HG02970 (cell line): ENCODE measurements around the gene EVC.

ENCODE experiments used
- ATAC-seq: cut with Tn5 transposase; IDR thresholded peaks from one replicate; pipeline ENCODE4 v1.9.1; 2021; ENCODE audit warnings: mild to moderate bottlenecking, moderate library complexity, moderate number of reproducible peaks; ENCODE audit not compliant: unreplicated experiment, low FRiP score

EVC gene

DNA sequence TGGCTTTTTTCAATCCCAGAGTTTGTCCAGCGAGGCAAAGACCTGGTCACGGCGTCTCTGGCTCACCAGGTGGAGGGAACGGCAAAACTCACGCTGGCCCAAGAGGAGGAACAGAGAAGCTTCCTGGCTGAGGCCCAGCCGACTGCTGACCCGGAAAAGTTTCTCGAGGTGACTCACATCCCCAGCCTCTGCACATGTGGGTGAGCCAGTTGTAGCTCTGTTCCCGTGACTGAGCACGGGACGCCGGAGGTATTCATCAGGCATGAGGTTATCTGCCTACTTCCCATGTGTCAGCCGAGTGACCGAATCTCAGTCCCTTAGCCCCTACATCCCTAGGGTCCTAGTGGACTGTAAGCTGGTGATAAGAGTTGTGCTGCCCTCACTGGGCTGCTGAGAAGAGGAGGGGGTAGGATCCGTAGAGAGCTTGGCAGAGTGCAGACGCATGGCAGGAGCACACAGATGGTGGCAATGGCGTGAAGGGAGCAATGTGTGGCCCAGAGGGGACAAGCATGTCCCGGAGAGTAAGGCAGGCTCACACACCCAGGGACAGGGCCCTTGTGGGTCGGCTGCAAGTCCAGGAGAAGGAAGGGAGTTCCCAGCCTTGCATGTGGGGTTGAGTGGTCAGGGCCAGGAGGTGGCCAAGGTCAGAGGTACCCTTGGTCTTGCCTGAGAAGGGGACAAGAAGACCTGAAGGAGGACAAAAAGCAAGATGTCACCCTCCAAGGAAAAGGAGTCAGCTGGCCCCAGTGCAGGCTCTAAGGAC, 42.9 kb downstream of the EVC start:
- ATAC-seq, result no peak

GRCh38 chr4:5754529-5754881, 43.5 kb downstream of the EVC start:
- no peak for ATAC-seq

GRCh38 chr4:5755161-5755560, 44.2 kb downstream of the EVC start:
- no peak for ATAC-seq

DNA sequence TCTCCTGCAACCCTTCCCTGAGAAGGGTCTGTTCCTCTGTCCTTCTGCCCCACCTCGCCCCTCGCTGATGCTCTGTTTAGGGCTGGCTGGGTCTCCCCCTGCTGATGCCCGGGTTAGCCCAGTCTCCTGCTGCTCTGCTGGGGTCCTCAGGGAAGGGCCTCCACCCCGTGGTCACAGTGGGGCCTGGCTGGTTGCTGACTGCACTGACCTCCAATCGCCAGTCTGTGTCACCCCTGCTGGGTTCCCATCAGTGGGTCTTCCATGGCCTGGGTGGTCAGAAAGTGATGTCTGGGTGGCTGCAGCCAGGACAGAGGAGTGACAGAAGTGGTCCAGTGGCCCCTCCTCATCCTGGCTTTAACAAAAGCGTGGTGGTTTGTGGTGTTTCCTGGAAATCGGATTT, 44.7 kb downstream of the EVC start:
- ATAC-seq, result no peak

DNA sequence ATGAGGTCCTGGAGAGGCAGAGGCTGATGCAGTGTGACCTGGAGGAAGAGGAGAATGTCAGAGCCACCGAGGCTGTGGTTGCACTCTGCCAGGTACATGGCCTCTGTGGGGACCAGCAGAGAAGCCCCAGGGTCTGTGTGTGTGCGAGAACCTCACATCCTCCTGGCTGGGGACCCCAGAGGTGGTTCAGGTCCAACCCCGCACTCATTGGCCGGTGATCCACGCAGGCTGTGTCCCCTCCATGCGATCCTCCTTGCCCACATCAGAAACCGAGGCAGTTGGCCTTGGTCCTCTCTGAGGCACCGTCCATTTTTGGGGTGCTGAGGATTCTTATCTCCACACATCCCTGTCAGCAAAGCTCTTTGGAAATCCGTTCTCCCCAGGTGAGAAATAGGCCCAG, 45.3 kb downstream of the EVC start:
- ATAC-seq, result no peak

DNA sequence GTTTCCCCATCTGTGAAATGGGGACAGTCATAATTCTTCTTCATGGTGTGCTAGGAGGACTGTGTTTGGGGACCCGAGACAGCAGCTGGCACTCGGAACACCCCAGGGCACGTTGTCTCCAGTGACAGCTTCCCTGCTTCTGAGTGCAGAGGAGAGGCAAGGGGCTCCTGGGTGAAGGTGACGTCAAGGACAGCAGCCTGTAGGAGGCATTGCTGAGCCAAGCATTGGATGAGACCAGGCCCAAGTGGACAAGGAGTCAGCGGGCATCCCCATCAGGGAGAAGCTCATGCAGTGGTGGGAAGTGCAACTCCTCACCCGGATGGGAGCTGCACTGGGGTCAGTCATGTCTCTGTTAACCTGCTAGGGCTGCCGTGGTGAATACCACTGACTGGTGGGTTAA, 46.1 kb downstream of the EVC start:
- ATAC-seq, result no peak

DNA sequence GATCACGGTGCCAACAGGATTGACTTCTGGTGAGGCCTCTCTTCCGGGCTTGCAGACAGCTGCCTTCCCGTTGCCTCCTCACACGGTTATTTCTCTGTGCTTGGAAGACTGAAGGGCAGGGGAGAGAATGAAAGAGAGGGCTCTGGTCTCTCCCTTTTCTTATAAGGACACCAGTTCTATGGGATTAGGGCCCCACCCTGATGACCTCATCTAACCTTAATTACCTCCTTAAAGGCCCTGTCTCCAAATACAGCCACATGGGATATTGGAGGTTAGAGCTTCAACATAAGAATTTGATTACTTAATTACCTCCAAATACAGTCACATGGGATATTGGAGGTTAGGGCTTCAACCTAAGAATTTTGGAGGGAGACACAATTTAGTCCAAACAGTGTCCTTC, 46.5 kb downstream of the EVC start:
- no peak for ATAC-seq

DNA sequence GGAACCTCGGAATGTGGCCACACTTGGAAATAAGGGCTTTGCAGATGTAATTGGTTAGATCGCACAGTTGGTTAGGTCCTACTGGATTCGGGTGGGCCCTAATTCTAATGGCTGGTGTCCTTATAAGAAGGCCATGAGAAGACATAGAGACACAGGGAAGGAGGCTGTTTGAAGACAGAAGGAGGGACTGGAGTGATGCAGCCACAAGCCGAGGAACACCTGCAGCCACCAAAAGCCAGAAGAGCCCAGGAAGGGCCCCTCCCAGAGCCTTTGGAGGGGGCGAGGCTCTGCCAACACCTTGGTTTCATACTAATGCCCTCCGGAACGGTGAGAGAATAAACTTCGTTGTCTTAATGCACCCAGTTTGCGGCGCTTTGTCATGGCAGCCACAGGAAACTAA, 47.0 kb downstream of the EVC start:
- no peak for ATAC-seq

DNA sequence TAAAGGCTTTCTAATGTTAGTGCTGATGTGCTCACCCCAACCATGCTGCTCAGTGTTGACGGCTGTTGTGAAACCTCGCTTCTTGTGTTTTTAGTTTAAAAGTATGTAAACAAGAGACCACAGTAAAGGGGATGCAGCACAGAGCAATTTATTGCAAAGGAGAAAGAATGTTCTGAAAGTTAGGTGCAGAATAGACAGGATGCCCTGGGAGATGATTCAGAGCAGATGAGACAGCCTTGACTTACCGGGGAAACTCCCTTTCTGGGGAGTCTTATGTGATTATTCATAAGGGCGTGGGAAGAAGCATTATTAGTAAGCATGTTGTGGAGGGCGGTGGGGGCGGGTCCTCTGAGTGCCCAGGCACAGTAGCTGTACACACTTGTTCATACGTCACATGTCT, 47.7 kb downstream of the EVC start:
- ATAC-seq, result no peak

DNA sequence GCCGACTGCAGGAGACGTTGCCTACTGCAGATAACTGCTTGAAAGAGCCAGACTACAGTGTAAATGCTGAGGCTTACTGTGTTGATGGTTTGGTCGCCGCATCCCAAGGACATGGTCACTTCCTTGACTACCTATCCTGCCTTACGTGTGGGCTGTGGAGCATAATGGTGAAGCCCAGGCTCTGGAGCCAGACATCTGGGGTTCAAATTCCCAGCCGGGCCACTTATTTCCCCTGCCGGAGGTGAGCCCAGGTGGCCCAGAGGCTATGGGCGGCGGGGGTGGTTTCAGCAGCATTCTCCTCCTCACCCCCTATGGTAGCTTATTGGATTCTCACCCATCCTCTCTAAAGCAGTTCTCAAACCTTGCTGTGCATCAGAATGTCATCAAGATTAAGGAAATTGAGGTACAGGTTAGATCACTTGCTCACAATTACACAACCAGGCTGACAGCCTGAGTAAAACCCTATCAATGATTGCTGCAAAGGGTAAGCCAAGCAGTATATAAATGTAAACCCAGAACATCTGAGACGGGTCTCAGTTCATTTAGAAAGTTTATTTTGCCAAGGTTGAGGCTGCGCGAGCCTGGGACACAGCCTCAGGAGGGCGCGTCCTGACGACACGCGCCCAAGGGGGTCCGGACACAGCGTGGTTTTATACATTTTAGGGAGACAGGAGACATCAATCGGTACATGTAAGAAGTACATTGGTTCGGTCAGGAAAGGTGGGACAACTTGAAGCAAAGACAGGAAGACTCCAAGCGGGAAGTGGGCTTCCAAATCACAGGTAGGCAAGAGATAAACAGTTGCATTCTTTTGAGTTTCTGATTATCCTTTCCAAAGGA, 48.5 kb downstream of the EVC start:
- ATAC-seq, result no peak

- ATAC-seq, result no peak
Observed at GRCh38 chr4:5760246-5760645, 49.2 kb downstream of the EVC start.

DNA sequence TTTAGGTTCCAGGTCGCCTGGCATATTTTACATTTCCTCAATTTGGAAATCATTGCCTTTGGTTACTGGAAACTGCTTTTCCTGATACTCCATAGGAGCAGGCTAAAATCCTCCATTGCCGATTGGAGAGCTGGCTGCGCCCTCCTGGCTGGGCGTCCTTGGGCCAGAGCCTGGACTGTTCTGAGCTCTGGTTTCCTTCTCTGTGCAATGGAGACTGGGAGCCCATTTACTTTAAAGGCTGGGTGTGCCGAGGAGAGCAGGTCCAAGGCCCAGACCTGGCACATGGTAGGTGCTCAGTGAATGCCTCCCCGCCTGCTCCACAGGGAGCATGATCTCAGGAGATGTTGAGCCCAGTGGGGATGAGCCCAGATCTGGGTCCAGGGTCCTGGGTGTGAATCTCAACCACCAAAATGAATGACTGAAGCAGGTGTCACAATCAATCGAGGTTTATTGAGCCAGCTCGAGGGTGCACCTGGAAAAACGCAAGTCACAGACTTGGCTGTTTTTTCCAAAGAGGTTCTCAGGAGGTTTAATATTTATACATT, 50.0 kb downstream of the EVC start:
- ATAC-seq, result no peak

- ATAC-seq, result no peak
Observed at GRCh38 chr4:5770051-5770450, 59.0 kb downstream of the EVC start.

DNA sequence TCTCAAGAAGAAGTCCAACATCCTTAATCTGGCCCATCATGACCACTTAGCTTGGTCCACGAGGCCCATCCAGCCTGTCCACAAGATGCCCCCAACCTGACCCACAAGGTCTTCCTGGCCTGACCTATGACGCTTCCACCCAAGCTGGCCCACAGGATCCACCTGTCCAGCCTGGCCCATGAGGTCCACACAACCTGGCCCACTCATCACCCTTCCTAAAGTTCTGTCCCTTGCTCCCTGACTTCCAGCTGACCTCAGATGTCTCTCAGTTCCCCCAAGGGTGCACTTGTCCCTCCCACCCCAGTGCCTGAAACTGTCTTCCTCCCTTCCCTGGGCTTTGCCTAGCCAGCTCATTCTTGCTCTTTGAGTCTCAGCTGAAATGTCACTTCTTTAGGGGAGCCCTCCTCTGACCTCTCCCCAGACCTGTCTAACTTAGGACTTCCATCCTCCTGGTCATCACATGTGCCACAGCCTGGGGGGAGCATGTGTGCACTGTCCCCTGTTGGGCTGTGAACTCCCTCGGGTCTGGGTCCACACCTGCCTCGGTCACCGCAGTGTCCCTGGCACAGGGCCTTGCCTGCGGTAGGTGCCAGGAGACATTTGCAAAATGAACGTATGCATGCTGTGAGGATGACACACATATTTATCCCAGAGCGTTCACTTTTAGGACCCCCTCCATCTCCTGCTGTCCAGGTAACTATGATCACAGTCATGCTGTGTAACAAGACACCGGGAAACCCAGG, 61.7 kb downstream of the EVC start:
- ATAC-seq, result no peak

DNA sequence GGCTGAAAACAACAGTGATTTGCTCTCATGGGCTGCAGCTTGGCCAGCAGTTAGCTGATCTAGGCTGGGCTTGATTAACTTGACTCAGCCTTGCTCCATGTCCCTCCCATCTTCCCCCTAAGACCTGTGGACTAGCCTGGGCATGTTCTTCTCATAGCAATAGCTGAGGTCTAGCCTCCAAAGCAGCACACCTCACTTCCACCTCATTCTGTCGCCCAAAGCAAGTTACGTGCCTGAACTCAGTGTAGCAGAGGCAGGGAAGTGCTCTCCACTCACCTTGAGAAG, 62.2 kb downstream of the EVC start:
- ATAC-seq, result no peak

- no peak for ATAC-seq
Observed at GRCh38 chr4:5774416-5775036, 63.5 kb downstream of the EVC start.

- no peak for ATAC-seq
Observed at GRCh38 chr4:5776510-5776909, 65.5 kb downstream of the EVC start.

GRCh38 chr4:5780831-5781480, 70.0 kb downstream of the EVC start:
- no peak for ATAC-seq

DNA sequence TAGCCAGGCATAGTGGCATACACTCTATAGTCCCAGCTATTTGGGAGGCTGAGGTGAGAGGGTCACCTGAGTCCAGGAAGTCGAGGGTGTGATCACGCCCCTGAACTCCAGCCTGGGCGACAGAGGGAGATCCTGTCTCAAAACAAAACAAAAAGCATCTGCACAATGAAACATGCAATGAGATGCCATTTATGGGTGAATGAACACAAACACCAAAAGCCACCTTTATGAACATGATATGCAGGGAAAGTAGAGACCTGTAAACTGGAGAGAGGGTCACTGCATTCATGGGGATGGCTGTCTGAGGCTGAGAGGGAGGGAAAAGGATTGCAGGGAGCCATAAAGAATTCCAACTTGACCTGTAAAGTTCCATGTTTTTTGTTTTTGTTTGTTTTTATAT, 70.7 kb downstream of the EVC start:
- no peak for ATAC-seq

- no peak for ATAC-seq
Observed at GRCh38 chr4:5782829-5783476, 72.0 kb downstream of the EVC start.
